Nephron progenitor cell (in vitro differentiated cells): ENCODE data around the gene AK2.

Experiments
- DNase-seq: peaks from one replicate; pipeline ENCODE4 v3.0.0; 2021
- H3K27ac Mint-ChIP-seq: 2 replicates; pipeline ENCODE4 v1.8.0; 2021; ENCODE audit warnings: mild to moderate bottlenecking, moderate library complexity, mixed read lengths
- H3K27me3 Mint-ChIP-seq: 2 replicates; pipeline ENCODE4 v1.8.0; 2021; ENCODE audit warnings: mild to moderate bottlenecking, low read depth, mixed read lengths; ENCODE audit not compliant: poor library complexity
- H3K36me3 Mint-ChIP-seq: 2 replicates; pipeline ENCODE4 v1.8.0; 2021; ENCODE audit warnings: low read depth, mixed read lengths
- H3K4me1 Mint-ChIP-seq: 2 replicates; pipeline ENCODE4 v1.8.0; 2021; ENCODE audit warnings: mixed read lengths
- H3K4me3 Mint-ChIP-seq: 2 replicates; pipeline ENCODE4 v1.8.0; 2021; ENCODE audit warnings: mild to moderate bottlenecking, moderate library complexity, mixed read lengths
- H3K9me3 Mint-ChIP-seq: 2 replicates; pipeline ENCODE4 v1.8.0; 2021; ENCODE audit warnings: mild to moderate bottlenecking, moderate library complexity, mixed read lengths
- TF ChIP-seq, protein P1 (sequence below): fragments of 200-600 bp; sonication (generic); IDR thresholded peaks from 2 replicates; pipeline ENCODE4 v1.5.0; 2021; ENCODE audit warnings: antibody characterized with exemption

AK2 gene

DNA sequence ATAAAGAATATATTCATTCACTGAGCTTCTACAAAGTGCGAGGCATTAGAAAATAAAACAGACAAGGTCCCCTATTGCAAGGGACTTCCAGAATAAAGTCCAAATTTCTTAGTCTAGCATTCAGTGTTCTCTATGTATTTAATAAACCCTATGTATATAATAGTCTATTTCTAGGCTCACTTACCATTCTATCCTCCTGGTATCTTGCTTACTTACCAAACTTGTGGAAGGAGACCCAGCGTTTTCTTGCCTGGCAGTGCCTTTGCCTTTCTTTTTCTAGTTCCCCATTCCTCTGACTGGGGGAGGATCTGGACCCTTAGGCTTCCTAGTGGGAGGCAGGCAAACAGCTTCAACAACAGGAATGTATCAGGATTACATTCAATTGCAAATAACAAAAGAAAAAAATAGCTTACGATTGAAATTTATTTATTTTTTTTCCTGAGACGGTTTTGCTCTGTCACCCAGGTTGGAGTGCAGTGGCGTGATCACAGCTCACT, 71.4 kb downstream of the AK2 start:
- Mint-ChIP-seq H3K4me1 (peaks cover 38% of the 10 kb centered on the region), H3K9me3 (no peaks in the 10 kb centered on the region), H3K27me3 (peaks cover 38% of the 10 kb centered on the region), H3K4me3 (peak overlapping the region; percentile 84), H3K36me3 (no peaks in the 10 kb centered on the region), H3K27ac (no peak overlapping the region)
- TF ChIP-seq, protein P1, sequence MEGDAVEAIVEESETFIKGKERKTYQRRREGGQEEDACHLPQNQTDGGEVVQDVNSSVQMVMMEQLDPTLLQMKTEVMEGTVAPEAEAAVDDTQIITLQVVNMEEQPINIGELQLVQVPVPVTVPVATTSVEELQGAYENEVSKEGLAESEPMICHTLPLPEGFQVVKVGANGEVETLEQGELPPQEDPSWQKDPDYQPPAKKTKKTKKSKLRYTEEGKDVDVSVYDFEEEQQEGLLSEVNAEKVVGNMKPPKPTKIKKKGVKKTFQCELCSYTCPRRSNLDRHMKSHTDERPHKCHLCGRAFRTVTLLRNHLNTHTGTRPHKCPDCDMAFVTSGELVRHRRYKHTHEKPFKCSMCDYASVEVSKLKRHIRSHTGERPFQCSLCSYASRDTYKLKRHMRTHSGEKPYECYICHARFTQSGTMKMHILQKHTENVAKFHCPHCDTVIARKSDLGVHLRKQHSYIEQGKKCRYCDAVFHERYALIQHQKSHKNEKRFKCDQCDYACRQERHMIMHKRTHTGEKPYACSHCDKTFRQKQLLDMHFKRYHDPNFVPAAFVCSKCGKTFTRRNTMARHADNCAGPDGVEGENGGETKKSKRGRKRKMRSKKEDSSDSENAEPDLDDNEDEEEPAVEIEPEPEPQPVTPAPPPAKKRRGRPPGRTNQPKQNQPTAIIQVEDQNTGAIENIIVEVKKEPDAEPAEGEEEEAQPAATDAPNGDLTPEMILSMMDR, result no peak
- no peak for DNase-seq

DNA sequence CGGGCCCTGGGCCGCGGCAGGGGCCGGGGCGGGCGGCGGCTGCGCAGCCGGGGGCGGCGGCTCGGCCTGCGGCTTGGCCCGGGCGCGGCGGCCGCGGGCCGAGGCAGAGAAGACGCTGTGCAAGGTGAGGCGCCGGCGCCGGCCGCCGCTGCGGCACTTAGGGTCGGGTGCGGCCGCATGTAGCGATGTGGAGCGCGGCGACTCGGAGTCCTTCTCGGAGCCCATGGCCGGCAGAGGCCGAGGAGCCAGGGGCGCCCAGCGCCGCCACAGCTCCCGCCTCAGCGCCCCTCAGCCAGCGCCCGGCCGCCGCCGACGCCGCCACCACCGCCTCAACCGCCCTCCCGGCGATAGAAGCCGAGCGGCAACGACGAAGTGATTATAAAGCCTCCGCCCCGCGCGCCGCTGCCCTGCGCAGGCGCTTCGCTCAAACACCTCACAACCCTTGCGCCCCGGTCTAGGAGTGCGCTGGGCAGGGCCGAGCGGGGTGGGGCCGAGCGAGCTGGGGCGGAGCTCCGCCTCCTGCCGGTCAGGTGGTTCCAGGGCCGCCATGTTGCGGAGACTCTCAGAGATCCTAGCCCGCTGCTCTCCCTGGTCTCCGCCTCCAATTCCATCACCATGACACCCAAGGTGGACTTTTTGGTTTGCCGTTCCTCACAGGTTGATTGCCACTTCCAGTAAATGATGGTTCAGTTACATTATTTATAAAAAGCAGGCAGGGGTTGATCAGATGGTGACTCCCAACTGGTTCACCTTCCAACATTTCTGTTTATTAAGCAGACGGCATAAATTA, 72.0 kb downstream of the AK2 start, which contains the start of gene RNF19B:
Gene RNF19B, minus strand, starts transcription at position 349 of the 790 bp plus-strand sequence. Its CDS starts 124 bp downstream, at position 225.
- no peaks in the 10 kb centered on the region for H3K36me3 Mint-ChIP-seq
- H3K4me1 Mint-ChIP-seq, result peaks cover 41% of the 10 kb centered on the region
- H3K27me3 Mint-ChIP-seq, result peaks cover 33% of the 10 kb centered on the region
- peak; percentile 94 for DNase-seq
- TF ChIP-seq, protein P1, result no peak
- no peaks in the 10 kb centered on the region for H3K9me3 Mint-ChIP-seq
- H3K4me3 Mint-ChIP-seq, result peak within 1 kb of the TSS; percentile 87
- H3K27ac Mint-ChIP-seq, result no peak within 1 kb of the TSS

DNA sequence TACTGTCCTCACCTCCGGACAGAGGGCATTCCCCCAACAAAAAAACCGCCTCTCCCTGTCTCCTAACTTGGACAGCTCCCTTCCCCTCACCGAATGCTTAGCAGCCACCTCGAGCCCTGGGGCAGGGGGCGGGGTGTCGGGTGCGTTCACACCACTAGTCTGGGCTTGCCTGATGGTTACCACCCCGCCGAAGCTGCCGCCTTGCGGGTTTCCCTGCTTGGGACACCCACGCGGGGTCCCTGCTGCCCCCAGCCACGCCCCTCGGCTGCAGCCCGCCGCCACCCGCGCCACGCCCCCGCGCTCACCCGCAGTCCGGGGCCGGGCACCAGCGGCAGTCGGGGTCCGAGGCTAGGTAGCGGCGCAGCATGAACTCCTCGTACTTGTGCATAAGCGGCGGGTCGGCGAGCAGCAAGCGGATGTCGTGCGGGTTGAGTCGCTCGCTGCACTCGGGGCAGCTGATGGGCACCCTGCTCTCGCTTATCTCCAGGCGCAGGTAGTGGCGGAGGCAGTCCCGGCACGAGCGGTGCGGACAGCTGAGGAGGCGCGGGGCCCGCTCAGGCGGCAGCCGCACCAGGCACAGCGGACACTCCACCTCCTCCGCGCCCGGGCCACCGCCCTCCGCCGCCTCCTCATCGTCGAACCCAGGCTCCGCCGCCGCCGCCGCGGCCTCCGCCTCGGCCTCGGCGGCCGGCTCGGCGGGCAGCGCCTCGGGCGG, 72.8 kb downstream of the AK2 start:
- H3K27me3 Mint-ChIP-seq, result peaks cover 28% of the 10 kb centered on the region
- peak overlapping the region; percentile 87 for H3K4me3 Mint-ChIP-seq
- no peaks in the 10 kb centered on the region for H3K9me3 Mint-ChIP-seq
- DNase-seq, result peak; percentile 72
- no peaks in the 10 kb centered on the region for H3K36me3 Mint-ChIP-seq
- TF ChIP-seq, protein P1, result no peak
- H3K4me1 Mint-ChIP-seq, result peaks cover 41% of the 10 kb centered on the region
- H3K27ac Mint-ChIP-seq, result no peak overlapping the region

DNA sequence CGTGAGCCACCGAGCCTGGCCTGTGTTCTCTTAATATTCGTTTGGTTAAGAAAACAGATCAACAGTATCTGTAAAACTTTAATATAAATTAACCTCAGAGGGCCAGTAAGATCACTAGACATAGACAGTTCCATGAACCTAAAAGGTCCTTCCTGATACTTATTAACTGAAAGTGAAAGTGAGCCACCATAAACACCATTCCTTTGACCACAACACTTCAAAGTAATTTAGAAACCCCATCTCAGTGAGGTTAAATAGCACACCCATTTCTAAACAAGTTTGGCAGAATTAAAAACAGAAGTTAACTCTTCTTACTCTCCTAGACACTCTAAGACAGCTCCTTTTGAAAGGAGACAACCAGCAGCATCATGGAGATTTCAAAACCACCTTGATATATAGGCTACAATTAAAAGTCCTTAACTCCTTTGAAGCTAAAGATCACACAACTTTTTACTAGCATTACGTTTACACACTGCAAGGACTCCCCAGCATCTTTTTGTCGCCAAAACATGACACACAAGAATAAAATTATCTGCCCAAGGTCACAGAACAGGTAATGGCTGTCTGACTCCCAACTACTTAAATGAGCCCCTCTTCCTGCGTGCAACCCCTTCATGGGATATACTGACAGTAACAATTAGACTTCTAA, 74.3 kb downstream of the AK2 start:
- TF ChIP-seq, protein P1, result no peak
- H3K36me3 Mint-ChIP-seq, result peaks cover 5% of the 10 kb centered on the region
- H3K27me3 Mint-ChIP-seq, result peaks cover 15% of the 10 kb centered on the region
- peak overlapping the region; percentile 87 for H3K4me3 Mint-ChIP-seq
- H3K9me3 Mint-ChIP-seq, result no peaks in the 10 kb centered on the region
- no peak for DNase-seq
- H3K27ac Mint-ChIP-seq, result no peak overlapping the region
- H3K4me1 Mint-ChIP-seq, result peaks cover 41% of the 10 kb centered on the region

DNA sequence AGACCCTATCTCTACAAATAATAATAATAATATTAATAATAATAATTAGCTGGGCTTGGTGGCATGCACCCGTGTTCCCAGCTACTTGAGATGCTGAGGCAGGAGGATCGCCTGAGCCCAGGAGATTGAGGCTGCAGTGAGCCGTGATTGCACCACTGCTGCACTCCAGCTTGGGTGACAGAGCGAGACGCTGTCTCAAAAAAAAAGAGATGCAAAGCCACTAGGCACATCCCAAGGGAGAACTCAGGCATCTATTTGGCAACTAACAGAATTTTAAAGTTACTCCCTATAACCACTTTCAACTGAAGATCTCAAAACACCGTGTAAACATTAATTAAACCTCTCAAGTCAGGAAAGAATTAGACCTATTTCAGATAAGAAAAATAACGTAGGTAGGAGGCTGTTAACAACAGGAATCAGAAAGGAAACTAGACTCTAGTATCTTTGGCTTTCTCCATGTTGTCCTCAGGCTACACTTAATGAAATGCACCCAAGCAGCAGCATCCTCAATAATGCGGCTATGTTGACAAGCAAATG, 75.8 kb downstream of the AK2 start:
- H3K27ac Mint-ChIP-seq, result no peak overlapping the region

More for the DNA sequence above, 75.8 kb downstream of the AK2 start:
- TF ChIP-seq, protein P1, result no peak
- peaks cover 1% of the 10 kb centered on the region for H3K27me3 Mint-ChIP-seq
- H3K4me1 Mint-ChIP-seq, result peaks cover 41% of the 10 kb centered on the region
- DNase-seq, result no peak
- peak overlapping the region; percentile 31 for H3K4me3 Mint-ChIP-seq
- H3K36me3 Mint-ChIP-seq, result peaks cover 5% of the 10 kb centered on the region
- no peaks in the 10 kb centered on the region for H3K9me3 Mint-ChIP-seq
